ENCODE results near the gene PROX1.

The PROX1 gene

GRCh38 chr1:213999732-214000131 is 12.0 kb downstream of the PROX1 start:
- DNase-seq (ENCODE audit: low spot score), result no peak

- DNase-seq (ENCODE audit: low spot score), result no peak
Observed at GRCh38 chr1:214002060-214002459, 14.3 kb downstream of the PROX1 start.

DNA sequence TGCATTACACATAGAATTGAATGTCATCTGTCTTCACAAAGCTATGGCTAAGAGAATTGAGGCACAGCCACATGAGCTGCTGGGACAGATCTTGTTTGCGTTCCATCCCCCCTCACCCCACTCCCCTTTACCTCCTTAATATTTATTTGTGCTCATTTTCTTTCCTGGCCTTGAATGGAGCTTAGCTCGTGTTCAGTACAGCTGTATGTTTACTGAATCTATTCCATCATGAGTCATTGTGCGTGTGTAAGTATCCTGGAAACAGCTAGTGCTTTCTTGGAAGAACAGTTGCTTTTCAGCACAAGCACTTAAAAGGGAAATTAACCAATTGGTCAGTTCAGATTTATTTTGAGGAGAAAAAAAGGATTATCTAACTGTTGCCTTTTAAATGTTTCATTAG is 14.7 kb downstream of the PROX1 start:
- no peak for DNase-seq (ENCODE audit: low spot score)

DNA sequence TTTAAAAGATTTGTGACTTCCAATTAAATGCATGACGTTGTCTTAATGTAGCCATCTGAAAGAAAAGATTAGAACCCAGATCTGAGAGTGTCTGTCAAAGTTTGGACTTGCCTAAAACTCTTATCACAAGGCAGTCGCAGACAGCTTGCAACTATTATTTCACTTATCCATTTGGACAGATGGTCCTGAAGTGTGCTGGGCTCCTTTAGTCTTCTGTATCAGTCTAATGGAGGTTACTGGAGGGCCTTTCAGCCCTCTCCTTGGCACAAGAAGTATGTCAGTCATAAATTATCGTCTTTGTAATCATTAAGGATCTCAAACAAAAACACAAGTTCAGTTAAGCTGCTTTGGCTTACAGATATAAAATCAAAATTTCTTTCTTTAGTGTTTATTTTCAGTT is 15.5 kb downstream of the PROX1 start:
- DNase-seq (ENCODE audit: low spot score), result no peak

GRCh38 chr1:214004014-214004413 is 16.2 kb downstream of the PROX1 start:
- no peak for DNase-seq (ENCODE audit: low spot score)

GRCh38 chr1:214004795-214005194 is 17.0 kb downstream of the PROX1 start:
- DNase-seq (ENCODE audit: low spot score), result no peak

DNA sequence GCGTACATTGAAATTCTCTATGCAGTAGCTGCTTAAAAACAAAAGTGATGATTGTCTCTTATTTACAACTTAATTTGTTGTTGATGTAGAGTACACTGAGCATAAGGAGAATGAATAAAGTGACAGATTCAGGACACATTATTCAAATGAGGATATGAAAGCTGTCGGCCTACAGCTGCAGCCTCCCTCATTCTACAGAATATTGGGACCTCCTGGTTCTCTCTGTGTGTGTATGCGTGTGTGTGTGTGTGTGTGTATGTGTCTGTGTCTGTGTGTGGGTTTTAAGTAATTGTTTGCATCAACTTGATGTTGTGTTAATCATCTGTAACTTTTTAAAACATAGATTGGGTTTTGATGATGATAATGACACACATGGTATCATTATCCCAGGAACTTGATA is 17.9 kb downstream of the PROX1 start:
- no peak for DNase-seq (ENCODE audit: low spot score)

- no peak for DNase-seq (ENCODE audit: low spot score)
Observed at GRCh38 chr1:214006845-214007244, 19.1 kb downstream of the PROX1 start.

DNA sequence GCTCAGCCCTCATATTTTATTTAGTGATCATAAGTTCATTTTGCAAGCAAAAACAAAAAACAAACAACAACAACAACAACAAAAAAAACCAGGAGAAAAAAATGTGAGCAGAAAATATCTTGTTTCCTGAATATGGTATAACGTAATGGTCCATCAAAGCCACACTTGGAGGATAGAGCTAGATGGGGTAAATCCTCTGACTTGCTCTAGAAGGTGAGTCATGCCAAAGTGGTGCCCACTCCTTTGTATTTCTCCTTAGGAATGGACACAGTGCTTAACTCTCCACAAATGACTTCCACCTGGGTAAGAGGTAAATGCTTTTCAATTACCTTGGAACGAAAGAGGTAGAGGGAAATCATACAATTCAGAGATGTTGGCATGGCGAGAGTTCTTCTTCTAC is 20.6 kb downstream of the PROX1 start:
- no peak for DNase-seq (ENCODE audit: low spot score)

- DNase-seq (ENCODE audit: low spot score), result no peak
Observed at GRCh38 chr1:214008791-214009422, 21.1 kb downstream of the PROX1 start.

DNA sequence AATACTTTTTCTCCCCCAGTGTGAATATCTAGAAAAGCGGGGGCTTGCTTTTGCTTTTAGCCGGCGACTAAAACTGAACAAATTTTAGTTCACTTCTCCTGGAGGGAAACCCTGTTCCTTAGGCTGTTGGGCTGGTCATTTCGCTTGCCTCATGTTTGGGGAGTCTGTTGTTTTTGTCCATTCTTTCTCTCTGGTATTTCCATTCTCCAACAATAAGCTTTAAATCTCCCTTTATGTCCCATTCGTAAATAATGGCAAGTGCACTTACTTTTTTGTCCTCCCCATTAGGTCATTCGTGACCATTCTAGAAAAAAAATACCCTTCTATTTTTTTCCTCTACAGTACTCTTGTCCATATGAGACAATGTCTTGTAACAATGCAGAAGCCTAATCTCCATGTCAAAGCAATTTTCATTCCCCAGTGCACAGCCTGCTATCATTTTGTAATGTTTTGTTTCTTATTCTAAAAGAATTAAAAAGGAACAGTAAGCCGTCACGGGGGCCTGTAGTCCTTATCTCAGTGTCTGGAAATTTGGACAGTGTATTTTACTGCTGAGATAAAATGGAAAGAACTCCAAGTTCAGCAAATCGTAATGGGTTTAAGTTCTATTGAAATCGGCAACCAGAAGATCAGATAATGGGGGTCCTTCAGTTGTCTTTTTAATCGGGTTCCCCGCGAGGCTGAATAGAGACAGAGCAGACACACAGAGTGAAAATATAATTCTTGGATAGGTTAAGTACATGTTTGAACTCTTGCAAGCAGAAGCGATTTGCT is 21.8 kb downstream of the PROX1 start:
- no peak for DNase-seq (ENCODE audit: low spot score)

- no peak for DNase-seq (ENCODE audit: low spot score)
Observed at GRCh38 chr1:214010197-214010573, 22.4 kb downstream of the PROX1 start.

DNA sequence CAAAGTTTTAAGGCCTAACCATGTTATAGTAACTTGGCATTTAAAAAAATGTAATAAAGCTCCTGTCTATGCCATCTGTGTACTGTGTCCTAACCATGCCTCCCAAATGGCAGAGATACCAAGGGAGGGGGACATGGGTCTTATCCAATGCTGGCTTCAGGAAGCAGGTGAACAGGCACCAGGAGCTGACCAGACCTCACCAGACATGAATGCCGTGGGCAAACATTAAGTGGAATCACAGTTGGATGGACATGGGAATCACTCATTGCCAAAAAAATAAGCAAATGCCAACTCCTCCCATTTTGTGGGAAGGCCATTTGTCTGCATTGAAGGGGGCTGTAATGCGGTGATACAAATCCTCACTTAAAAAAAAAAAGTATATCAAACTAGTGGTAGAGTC is 22.9 kb downstream of the PROX1 start:
- DNase-seq (ENCODE audit: low spot score), result no peak

- DNase-seq (ENCODE audit: low spot score), result no peak
Observed at GRCh38 chr1:214012418-214012817, 24.6 kb downstream of the PROX1 start.

DNA sequence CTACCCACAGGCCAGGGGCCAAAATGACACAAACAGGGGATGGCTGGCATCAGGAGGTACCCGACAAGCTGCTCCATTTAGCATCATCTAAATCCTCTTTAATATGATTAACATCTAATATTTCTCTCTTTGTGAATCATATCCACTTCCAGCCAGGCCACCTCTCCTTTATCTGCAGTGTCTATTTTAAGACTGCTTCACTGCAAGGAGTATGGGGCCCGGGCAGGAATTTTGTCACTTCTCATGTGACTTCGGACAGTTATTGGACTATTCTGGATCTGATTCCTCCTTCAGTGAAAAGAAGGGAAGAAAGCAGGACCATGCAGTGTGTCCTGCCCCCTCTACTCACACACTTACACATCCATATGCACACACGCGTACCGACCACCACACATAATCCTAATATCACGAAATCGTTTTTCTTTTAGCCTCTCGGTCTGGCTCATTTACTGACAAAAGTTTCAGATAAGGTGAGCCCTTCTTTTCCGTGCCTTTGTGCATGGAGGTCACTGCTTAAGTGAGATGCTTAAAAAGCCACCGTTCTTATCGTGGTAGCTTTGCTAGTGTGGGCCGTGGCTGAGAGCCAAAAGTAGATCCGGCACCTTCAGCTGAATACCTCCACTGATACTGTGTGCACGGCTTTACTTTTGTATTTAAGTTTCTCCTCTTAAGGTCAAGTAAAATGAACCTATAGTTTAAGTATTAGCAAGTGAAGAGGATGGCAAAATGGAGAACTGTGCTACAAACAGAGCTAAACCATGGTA is 26.0 kb downstream of the PROX1 start:
- no peak for DNase-seq (ENCODE audit: low spot score)

GRCh38 chr1:214014730-214015129 is 27.0 kb downstream of the PROX1 start:
- no peak for DNase-seq (ENCODE audit: low spot score)

DNA sequence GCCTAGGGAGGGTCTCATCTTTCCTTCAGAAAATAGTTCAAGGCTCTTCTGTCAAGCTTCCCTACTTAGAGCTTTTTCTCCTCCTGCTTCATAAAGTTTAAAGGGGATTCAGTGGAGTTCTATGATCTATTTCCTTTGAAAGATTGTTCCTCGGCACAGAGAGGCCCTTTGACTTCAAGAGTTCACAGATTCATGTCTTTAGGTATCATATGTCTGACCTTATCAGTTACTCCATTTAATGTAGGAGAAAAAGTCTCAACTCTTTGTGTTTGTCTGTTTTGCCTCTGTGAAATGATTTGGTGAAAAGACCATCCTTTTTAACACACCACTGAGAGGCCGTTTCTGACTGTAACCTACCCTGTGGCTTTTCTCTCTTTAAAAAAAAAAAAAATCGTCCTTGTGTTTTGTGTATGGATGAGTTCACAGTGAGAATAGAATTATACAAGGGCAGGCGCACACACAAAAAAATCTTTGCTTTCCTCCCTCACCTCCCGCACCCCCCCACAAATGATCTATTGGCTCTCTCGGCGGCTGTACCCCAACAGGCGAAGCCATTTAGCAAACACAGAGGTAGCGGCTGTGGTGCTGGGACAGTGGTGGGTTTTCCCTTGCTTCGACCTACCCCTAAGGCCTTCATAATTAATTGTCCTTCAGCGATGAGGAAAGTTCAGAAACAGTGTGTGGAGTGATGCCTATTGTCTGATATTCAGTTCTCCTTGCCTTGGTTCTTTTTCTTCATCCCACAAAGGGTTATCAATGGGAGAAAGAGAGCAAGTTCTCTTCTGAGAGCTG is 29.6 kb downstream of the PROX1 start:
- DNase-seq (ENCODE audit: low spot score), result no peak

GRCh38 chr1:214018386-214019268 is 30.9 kb downstream of the PROX1 start:
- DNase-seq (ENCODE audit: low spot score), result no peak

DNA sequence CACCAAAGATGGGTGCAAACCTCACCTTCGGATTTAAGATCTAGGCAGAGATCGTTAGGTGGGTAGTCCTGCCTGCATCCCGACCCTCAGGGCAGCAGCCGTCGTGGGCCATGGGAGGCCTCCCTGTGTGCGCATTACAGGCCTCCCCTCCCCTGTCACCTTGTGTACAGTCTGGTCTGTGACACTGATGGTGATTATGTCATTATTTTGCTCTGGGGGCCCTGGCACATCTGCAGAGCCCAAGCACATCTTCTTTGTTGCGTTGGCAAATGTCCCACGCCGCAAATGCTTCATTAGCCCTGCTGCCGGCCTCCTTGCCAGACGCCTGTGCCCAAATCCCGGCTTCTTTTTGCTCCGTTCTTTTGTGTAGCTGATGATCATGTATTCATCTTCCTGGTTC is 31.7 kb downstream of the PROX1 start:
- DNase-seq (ENCODE audit: low spot score), result no peak

DNA sequence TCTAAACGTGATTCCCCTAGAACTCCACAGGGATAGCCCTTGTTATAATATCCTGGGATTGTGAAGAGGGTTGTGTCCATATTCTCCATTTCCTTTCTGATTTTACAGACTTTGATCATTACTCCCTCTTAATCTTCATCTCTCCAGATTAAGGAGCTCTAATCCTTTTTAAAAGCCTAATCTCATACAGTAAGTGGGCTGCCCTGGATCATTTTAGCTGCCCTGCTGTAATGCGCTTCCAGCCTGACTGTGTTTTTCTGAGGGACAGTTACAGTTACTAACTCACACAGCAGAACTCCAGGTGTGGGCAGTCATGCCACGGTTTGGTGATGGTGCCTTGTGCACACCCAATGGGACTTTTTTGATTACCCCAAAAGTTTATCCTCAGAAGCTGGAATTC is 33.5 kb downstream of the PROX1 start:
- DNase-seq (ENCODE audit: low spot score), result no peak

GRCh38 chr1:214022229-214022791 is 34.5 kb downstream of the PROX1 start:
- no peak for DNase-seq (ENCODE audit: low spot score)
